ENCODE results near the gene ZNF555. TPM values are rescaled to one million over a fixed set of nuclear protein-coding genes. Genes with fewer than 3 reads are reported as not detected.
A peak's percentile ranks its signal among the peaks of the same experiment; 100 is the strongest.
"Not testable (repeated sequence)": the region's sequence is repeated elsewhere in the genome, so short reads cannot be mapped to it uniquely, and the experiment has no call there.

ZNF555 gene
- total and polyA plus RNA-seq, 9 donors = 4.5 to 18.0 (median 13.5) TPM

GRCh38 chr19:2815191-2815614 lies 26.1 kb upstream of the ZNF555 start:
- Histone ChIP-seq H3K9me3 (no peaks in the 10 kb centered on the region), H3K4me3 (no peak overlapping the region), H3K36me3 (no peaks in the 10 kb centered on the region), H3K27ac (no peak overlapping the region), H3K4me1 (ENCODE audit: insufficient read depth) (peaks cover 2% of the 10 kb centered on the region), H3K27me3 (no peaks in the 10 kb centered on the region)
- DNase-seq = no peak
- intact Hi-C loops (cut with DNase I) = no loop called here
- 86 to 94% (median 87%) methylated on average over 12 to 13 of the region's 13 CpGs for WGBS, 3 donors
- TF ChIP-seq POLR2A (IDR thresholded peaks at IDR 0.05) (no peak), CTCF (IDR thresholded peaks at IDR 0.05) (no peak), EP300 (IDR thresholded peaks at IDR 0.05) (no peak)

- intact Hi-C loops (cut with DNase I) = no loop called here
- TF ChIP-seq CTCF (IDR thresholded peaks at IDR 0.05) (no peak), POLR2A (IDR thresholded peaks at IDR 0.05) (no peak), EP300 (IDR thresholded peaks at IDR 0.05) (no peak)
- Histone ChIP-seq H3K4me3 (no peak overlapping the region), H3K27me3 (no peaks in the 10 kb centered on the region), H3K27ac (no peak overlapping the region), H3K9me3 (no peaks in the 10 kb centered on the region), H3K4me1 (ENCODE audit: insufficient read depth) (peaks cover 7% of the 10 kb centered on the region), H3K36me3 (no peaks in the 10 kb centered on the region)
- DNase-seq = no peak
- WGBS, 3 donors = 79 to 83% (median 83%) methylated on average over 15 of the region's 15 CpGs
Observed at GRCh38 chr19:2815923-2816322, 25.4 kb upstream of the ZNF555 start.

- H3K27me3 ChIP-seq = no peaks in the 10 kb centered on the region
- H3K9me3 ChIP-seq = no peaks in the 10 kb centered on the region
- no peak overlapping the region for H3K4me3 ChIP-seq
- no peaks in the 10 kb centered on the region for H3K36me3 ChIP-seq
- no peak for DNase-seq
- peaks cover 7% of the 10 kb centered on the region for H3K4me1 ChIP-seq (ENCODE audit: insufficient read depth)
- no peak overlapping the region for H3K27ac ChIP-seq
- WGBS, 3 donors = 66 to 81% (median 71%) methylated on average over 16 of the region's 16 CpGs
- no peak for TF ChIP-seq CTCF (IDR thresholded peaks at IDR 0.05)
- no peak for TF ChIP-seq POLR2A (IDR thresholded peaks at IDR 0.05)
- no peak for TF ChIP-seq EP300 (IDR thresholded peaks at IDR 0.05)
- intact Hi-C loops (cut with DNase I) = no loop called here
Observed at GRCh38 chr19:2816641-2817040, 24.6 kb upstream of the ZNF555 start.

GRCh38 chr19:2817237-2817829 lies 23.9 kb upstream of the ZNF555 start:
- WGBS, 3 donors = 57 to 76% (median 71%) methylated on average over 22 of the region's 22 CpGs
- intact Hi-C loops (cut with DNase I) = not testable (repeated sequence)

GRCh38 chr19:2819540-2820111 lies 21.6 kb upstream of the ZNF555 start, which contains the start of gene ZNF554:
Gene ZNF554 (plus strand): TSS chr19:2819868. CDS start chr19:2820072, 204 bp downstream.
- intact Hi-C loops (cut with DNase I) = no loop called here
- 0 to 1% (median 1%) methylated on average over 24 to 64 of the region's 64 CpGs for WGBS, 3 donors

More at GRCh38 chr19:2817237-2817829, 23.9 kb upstream of the ZNF555 start:
- not testable (repeated sequence) for H3K27ac ChIP-seq; H3K4me3 ChIP-seq; H3K27me3 ChIP-seq; H3K4me1 ChIP-seq (ENCODE audit: insufficient read depth); H3K9me3 ChIP-seq; H3K36me3 ChIP-seq
- DNase-seq = peak in 1 of 5 donors; percentile 14

More at GRCh38 chr19:2819540-2820111, 21.6 kb upstream of the ZNF555 start, which contains the start of gene ZNF554:
- Histone ChIP-seq H3K27me3 (no peaks in the 10 kb centered on the region), H3K36me3 (no peaks in the 10 kb centered on the region), H3K4me1 (ENCODE audit: insufficient read depth) (peaks cover 7% of the 10 kb centered on the region), H3K27ac (peak within 1 kb of the TSS; percentile 52 to 55), H3K9me3 (no peaks in the 10 kb centered on the region), H3K4me3 (peak within 1 kb of the TSS; percentile 82)
- peak; percentile 97 to 99 (median 98) for DNase-seq
- peak; percentile 20 for TF ChIP-seq POLR2A (IDR thresholded peaks at IDR 0.05)
- no peak for TF ChIP-seq EP300 (IDR thresholded peaks at IDR 0.05)
- peak; percentile 93 to 99 (median 98) for TF ChIP-seq CTCF (IDR thresholded peaks at IDR 0.05)

All from ovary (tissue), 9 donors.